ENCODE data around the gene LAMA3. TPM values are rescaled to one million over a fixed set of nuclear protein-coding genes. Genes with fewer than 3 reads are reported as not detected.
A peak's percentile ranks its signal among the peaks of the same experiment; 100 is the strongest.

LAMA3 gene
- polyA plus RNA-seq, 1 donor from 2014 or later = not detected

DNA sequence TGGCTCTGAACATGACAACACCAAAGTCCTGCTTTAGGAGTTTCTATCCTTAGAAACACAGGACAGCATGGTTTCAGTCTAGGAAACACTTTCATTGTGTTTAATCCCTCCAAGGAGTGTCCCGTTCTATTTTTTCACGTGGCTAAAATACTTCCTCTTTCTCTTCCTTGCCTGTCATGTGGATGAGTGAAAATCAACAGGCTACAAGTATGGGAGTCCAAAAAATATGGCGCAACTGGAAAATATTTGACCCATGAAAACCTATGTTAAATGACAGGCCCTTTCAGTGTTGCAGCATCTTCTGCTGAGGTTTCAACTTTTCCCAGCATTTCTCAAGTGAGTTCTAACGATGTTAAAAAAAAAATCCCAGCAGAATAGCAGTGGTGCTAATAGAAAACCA, 146.3 kb downstream of the LAMA3 start:
- Mint-ChIP-seq H3K27me3 (no peaks in the 10 kb centered on the region), H3K9me3 (no peaks in the 10 kb centered on the region), H3K4me3 (no peak overlapping the region), H3K36me3 (no peaks in the 10 kb centered on the region), H3K27ac (no peak overlapping the region), H3K4me1 (peaks cover 4 to 6% (median 5%) of the 10 kb centered on the region in 3 donors)

DNA sequence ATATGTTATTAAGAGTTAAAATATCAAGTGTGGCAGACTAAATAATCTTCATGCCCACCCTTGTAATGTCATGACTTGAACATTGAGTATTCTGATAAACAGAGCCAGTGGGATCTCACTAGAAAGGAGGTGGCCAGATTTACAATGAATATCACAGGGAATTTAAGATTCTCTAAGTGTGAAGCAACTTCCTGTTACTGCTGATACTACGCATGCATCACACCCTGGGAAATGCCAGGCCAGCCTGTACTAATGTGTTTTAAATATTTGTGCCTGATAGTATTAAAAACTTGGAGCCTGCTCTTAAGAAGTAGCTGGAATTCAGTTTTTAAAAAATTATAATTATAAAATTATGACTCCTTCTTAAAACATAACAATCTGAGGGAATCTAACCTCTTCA, 148.3 kb downstream of the LAMA3 start:
- Mint-ChIP-seq H3K4me1 (peaks cover 4 to 6% (median 5%) of the 10 kb centered on the region in 3 donors), H3K27ac (no peak overlapping the region), H3K27me3 (no peaks in the 10 kb centered on the region), H3K36me3 (peaks cover 2% of the 10 kb centered on the region), H3K9me3 (no peaks in the 10 kb centered on the region), H3K4me3 (no peak overlapping the region)

DNA sequence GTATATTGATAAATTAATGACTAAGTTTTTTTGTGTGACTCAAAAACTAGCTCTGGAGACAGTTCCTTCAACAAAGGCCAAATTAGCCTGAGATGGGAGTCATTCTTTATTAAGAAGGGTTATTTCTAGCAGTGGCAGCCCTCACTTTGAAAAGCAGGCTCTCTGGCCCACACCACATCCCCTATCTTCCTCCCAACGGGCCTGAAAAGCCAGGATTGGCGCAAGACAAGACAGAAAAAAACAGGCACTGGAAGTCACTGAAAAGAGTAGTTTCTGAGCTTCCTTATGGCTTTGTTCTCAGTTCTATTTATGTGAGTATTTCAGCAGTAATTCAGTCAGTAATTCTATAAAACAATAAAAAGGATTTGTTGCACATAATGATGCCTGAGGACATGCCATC, 149.0 kb downstream of the LAMA3 start:
- Mint-ChIP-seq H3K4me3 (no peak overlapping the region), H3K4me1 (peaks cover 4 to 6% (median 5%) of the 10 kb centered on the region in 3 donors), H3K36me3 (peaks cover 2% of the 10 kb centered on the region), H3K27me3 (no peaks in the 10 kb centered on the region), H3K9me3 (no peaks in the 10 kb centered on the region), H3K27ac (no peak overlapping the region)

DNA sequence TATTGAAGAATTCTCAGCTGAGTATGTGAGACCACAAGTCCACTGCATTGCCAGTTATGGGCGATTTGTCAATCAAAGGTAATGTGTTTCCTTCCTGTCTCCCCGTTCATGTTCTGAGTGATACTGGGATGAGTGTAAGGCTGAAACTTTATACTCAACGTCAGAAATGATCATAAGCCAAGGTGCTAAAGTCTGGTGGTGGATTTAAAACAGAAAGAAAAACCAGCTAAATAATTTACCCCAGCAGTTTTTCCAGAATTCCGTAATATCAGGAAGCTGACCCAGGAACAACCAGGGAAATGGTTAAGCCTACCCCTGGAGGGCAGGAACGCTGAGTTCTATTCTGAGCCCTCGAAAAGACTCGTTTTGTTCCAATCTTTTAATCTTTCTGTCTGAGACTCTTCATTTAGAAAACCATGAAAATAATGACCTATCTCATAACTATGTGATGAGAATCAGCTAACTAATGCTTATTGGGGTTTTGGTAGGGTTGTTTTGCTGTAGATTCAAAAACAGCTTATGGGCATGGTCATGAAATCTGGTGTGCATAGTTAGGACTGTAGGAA, 149.6 kb downstream of the LAMA3 start:
- no peak overlapping the region for H3K27ac Mint-ChIP-seq
- peaks cover 2% of the 10 kb centered on the region for H3K36me3 Mint-ChIP-seq
- no peak overlapping the region for H3K4me3 Mint-ChIP-seq
- H3K9me3 Mint-ChIP-seq = no peaks in the 10 kb centered on the region
- H3K4me1 Mint-ChIP-seq = peaks cover 4 to 6% (median 5%) of the 10 kb centered on the region in 3 donors
- no peaks in the 10 kb centered on the region for H3K27me3 Mint-ChIP-seq

DNA sequence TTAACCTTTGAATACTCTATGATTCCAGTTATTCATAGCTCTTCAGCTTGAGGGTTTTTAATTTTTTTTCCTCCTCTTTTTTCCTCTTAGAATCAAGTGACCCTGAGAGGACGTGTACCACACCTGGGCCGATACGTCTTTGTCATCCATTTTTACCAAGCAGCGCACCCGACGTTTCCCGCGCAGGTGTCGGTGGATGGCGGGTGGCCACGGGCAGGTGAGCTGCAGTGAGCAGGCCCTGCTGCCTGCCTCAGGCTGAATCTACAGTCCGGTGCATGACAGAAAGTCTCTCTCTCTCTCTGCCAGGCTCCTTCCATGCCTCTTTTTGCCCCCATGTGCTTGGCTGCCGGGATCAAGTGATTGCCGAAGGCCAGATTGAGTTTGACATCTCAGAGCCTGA, 153.1 kb downstream of the LAMA3 start:
- Mint-ChIP-seq H3K27me3 (no peaks in the 10 kb centered on the region), H3K9me3 (no peaks in the 10 kb centered on the region), H3K4me1 (peaks cover 3 to 6% (median 4%) of the 10 kb centered on the region in 3 donors), H3K4me3 (no peak overlapping the region), H3K36me3 (peaks cover 2% of the 10 kb centered on the region), H3K27ac (no peak overlapping the region)

DNA sequence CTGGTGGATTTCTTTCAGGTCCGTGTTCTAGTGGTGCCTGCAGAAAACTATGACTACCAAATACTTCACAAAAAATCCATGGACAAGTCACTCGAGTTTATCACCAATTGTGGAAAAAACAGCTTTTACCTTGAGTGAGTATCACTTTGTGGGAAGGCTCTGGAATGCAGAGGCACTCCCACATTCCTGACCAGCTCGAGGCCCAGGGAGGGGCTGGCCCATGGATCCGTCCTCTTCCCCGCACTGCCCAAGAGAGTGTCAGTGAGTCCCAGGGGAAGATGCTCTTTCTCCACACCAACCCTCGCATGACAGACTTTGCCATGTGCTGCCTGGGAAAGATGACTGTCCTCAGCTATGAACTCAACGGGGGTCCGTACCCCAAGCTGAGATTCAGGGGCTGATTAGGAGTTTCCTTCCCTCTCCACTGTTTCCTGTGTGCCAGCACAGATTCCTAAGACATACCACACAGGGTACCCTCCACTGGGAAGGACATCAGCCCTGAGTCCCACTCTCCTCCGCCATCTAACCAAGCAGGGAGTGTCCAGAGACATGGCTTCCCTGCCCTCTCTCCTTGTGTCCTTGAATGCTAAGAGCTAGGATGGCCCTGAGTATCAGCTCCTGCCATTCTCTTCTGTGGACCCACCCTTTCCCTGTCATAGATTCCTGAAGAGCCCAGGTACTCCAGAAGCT, 155.9 kb downstream of the LAMA3 start:
- no peak overlapping the region for H3K27ac Mint-ChIP-seq
- peaks cover 2% of the 10 kb centered on the region for H3K36me3 Mint-ChIP-seq
- H3K4me3 Mint-ChIP-seq = no peak overlapping the region
- H3K4me1 Mint-ChIP-seq = peaks cover 0 to 3% (median 0%) of the 10 kb centered on the region in 3 donors
- H3K27me3 Mint-ChIP-seq = no peaks in the 10 kb centered on the region
- peaks cover 0 to 1% (median 0%) of the 10 kb centered on the region in 3 donors for H3K9me3 Mint-ChIP-seq

DNA sequence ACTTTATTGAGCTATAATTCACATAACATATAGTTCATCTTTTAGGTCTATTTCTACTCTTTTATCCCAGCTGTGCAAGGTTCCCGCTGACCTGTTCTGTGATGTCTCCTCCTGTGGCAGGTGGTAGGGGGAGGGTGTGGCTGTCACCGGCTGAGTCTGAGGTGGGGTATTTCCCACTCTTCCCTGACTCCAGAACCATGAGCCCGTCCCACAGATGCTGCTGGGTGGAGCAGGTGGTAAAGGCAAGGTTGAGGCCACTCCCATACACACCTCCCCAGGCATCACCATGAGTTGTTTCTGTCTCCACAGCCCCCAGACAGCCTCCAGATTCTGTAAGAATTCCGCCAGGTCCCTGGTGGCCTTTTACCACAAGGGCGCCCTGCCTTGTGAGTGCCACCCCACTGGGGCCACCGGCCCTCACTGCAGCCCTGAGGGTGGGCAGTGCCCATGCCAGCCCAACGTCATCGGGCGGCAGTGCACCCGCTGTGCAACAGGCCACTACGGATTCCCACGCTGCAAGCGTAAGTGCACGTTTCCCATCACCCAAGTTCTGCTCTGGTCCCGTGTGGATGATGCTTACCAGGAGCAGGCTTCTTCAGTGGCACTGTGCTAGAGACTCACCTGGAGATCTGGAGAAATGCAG, 156.9 kb downstream of the LAMA3 start:
- Mint-ChIP-seq H3K4me1 (peaks cover 0 to 3% (median 0%) of the 10 kb centered on the region in 3 donors), H3K27ac (peak overlapping the region in 1 of 3 donors; percentile 11), H3K9me3 (peaks cover 0 to 1% (median 0%) of the 10 kb centered on the region in 3 donors), H3K36me3 (peaks cover 2% of the 10 kb centered on the region), H3K27me3 (no peaks in the 10 kb centered on the region), H3K4me3 (no peak overlapping the region)

DNA sequence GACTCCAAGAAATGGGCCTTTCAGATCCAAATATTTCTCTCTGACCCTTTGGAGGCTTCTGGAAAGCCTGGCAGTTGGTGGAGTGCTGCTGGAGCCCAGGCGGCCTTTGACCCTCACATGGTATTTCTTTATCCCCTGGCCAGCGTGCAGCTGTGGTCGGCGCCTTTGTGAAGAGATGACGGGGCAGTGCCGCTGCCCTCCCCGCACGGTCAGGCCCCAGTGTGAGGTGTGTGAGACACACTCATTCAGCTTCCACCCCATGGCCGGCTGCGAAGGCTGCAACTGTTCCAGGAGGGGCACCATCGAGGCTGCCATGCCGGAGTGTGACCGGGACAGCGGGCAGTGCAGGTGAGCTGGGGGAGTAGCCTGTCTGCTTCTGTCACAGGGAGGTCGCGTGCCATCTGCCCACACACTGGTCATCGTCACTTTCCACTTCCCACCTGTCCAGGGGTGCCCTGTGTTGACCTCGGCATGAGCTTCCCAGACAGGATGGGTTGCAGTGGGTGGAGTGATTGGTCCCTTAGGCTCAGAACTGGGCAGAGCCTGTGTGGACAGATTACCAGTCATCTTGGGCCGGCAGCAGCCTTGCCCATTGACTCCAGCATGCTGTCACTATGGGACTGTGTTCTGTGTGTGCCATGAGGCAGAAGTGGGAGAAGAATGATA, 158.2 kb downstream of the LAMA3 start:
- Mint-ChIP-seq H3K4me1 (peaks cover 4 to 7% (median 6%) of the 10 kb centered on the region in 3 donors), H3K27ac (no peak overlapping the region), H3K9me3 (peaks cover 0 to 1% (median 0%) of the 10 kb centered on the region in 3 donors), H3K36me3 (no peaks in the 10 kb centered on the region), H3K4me3 (no peak overlapping the region), H3K27me3 (no peaks in the 10 kb centered on the region)

DNA sequence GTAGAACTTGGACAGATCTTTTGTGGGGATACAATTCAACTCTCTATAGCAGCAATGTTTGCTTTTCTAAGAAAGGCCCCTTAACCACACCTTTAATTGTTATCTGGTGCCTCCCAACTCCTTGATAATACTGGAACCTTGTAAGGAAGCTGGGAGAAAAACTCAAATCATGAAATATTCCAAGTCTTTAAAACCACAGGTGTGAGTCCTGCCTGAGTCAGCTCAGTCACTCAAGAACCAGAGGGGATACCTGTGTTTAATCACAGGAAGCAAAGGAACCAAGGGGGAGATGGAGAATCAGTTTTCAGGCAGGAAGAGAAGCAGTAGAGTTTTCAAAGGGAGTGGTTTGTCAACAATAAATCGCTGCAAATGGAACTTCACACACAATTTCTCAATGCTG, 159.9 kb downstream of the LAMA3 start:
- Mint-ChIP-seq H3K36me3 (no peaks in the 10 kb centered on the region), H3K27ac (no peak overlapping the region), H3K4me1 (peaks cover 8 to 14% (median 11%) of the 10 kb centered on the region in 3 donors)

DNA sequence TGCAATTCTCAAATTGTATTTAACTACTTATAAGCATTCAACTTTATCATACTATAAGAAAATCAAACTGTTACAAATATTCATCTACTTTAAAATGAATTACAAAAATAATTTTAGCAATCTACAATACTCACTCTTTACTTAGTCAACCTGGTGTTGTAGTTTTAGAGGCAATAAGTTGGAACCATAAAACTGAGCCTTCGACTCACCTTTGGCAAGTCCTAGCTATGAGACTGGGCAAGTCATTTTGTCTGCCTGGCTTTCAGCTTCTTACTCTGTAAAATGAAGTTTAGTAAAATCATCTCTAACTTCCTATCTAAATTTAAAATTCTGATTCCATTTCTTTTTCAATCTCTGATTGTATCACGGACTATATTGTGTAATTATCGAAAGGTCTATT, 161.0 kb downstream of the LAMA3 start:
- Mint-ChIP-seq H3K9me3 (peaks cover 0 to 1% (median 0%) of the 10 kb centered on the region in 3 donors), H3K27ac (peak overlapping the region in 1 of 3 donors; percentile 55), H3K36me3 (no peaks in the 10 kb centered on the region)

More for the DNA sequence above, 159.9 kb downstream of the LAMA3 start:
- Mint-ChIP-seq H3K4me3 (no peak overlapping the region), H3K9me3 (peaks cover 0 to 1% (median 0%) of the 10 kb centered on the region in 3 donors), H3K27me3 (no peaks in the 10 kb centered on the region)

DNA sequence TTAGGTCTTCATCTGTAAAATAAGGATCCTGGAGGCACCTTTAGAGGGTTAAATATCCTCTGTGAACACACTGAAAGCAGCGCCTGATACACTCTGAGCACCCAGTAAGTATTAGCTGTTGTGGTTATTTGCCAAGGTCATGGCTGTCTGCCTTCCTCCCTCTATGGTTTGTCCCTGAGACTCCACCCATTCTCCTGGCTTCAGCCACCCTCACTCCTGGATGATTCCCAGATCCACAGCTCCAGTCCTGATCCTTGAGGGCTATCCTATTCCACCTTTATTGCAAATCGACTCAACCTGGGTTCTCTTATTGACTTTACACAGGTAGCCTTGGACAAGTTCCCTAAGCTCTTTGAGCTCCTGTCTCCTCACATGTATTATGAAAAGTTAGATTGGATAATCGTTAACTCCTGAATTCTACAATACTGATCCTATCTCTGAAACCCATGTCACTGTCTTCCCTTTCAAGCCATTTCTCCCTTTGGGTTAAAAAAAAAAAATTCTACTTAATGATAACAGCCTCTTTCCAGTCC, 162.3 kb downstream of the LAMA3 start:
- Mint-ChIP-seq H3K9me3 (peaks cover 0 to 1% (median 0%) of the 10 kb centered on the region in 3 donors), H3K4me3 (no peak overlapping the region), H3K4me1 (peaks cover 8 to 14% (median 11%) of the 10 kb centered on the region in 3 donors), H3K36me3 (no peaks in the 10 kb centered on the region), H3K27me3 (no peaks in the 10 kb centered on the region), H3K27ac (peak overlapping the region in 1 of 3 donors; percentile 68)

More for the DNA sequence above, 161.0 kb downstream of the LAMA3 start:
- peaks cover 8 to 14% (median 11%) of the 10 kb centered on the region in 3 donors for H3K4me1 Mint-ChIP-seq
- H3K27me3 Mint-ChIP-seq = no peaks in the 10 kb centered on the region
- H3K4me3 Mint-ChIP-seq = no peak overlapping the region

DNA sequence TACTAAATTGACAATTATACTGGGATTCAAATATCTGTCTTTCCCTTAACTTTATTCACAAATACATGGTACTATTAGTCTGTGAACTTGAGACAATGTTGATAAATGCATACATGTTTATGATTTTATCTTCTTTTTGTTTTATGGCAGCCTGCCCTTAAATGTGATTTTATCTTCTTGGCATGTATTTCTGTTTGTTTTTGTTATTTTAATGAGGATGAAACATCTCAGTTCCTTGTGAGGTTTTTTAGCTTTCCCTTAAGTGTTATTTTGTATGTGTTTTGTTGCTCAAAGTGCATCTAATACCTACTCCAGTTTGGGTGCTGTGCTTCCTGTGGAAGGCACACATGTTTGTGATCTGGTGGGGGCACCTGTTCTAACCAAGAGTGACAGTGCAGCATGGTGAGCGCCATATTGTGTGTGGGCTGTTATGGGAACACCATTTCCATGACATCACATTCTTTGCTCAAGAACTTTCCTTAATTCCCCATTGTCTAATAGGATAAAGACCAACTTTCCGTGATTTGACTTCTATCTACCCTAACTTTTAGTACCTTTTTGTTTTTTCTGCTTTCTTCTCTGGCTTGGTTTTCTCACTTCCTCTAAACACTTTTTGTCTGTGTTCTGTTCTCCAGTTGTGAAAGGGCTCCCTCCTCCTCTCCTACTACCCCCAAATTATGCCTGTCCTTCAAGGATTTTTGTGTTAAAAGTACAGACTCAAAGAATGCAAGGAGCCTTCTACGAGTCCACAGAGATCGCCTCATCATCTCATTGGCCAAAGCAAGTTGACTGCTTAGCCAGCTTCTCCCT, 163.2 kb downstream of the LAMA3 start:
- H3K27ac Mint-ChIP-seq = peak overlapping the region in 1 of 3 donors; percentile 2
- no peaks in the 10 kb centered on the region for H3K36me3 Mint-ChIP-seq

DNA sequence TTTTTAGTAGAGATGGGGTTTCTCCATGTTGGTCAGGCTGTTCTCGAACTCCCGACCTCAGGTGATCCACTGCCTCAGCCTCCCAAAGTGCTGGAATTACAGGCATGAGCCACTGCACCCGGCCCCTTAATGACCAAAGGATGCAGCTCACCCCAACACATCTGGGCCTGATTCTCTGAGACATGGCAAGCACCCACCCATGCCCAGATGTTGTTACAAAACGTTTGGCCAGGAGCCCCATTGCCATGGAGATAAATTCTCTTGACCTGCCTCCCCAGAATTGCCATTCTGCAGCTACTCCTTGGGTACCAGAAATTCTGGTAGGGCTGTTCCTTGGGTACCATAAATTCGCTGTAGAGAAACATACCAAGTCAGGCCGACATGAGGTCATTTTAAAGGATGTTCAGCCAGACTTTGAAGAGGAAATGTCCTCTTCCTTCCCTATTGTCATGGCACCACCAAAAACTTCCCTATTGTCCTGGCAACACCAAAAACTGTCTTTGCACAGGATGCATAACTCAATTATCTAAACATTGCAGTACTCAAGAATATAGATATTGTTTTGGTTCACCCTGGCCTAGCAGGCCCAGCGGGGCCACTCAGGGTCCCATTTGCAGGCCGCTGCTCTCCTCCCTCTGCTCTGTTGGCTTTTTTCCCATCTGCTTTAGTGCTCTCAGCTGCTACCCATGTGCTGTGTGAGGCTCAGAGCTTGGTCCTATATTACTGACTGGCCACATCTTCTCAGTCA, 164.4 kb downstream of the LAMA3 start:
- Mint-ChIP-seq H3K4me3 (no peak overlapping the region), H3K9me3 (no peaks in the 10 kb centered on the region), H3K27ac (no peak overlapping the region), H3K36me3 (no peaks in the 10 kb centered on the region), H3K27me3 (no peaks in the 10 kb centered on the region), H3K4me1 (peaks cover 8 to 14% (median 11%) of the 10 kb centered on the region in 3 donors)

More for the DNA sequence above, 163.2 kb downstream of the LAMA3 start:
- no peaks in the 10 kb centered on the region for H3K27me3 Mint-ChIP-seq
- H3K9me3 Mint-ChIP-seq = peaks cover 0 to 1% (median 0%) of the 10 kb centered on the region in 3 donors
- peak overlapping the region in 2 of 4 donors; percentile 8 to 10 for H3K4me3 Mint-ChIP-seq
- peaks cover 8 to 14% (median 11%) of the 10 kb centered on the region in 3 donors for H3K4me1 Mint-ChIP-seq
